ENCODE measurements around the gene WBP11. TPM values are rescaled to one million over a fixed set of nuclear protein-coding genes. Genes with fewer than 3 reads are reported as not detected.

The WBP11 gene
- total and polyA plus RNA-seq, 2 of the 13 experiments (the other 11 are each of a cell fraction or from before 2014, with no cell fraction given) = 7.6 to 31.0 TPM

GRCh38 chr12:14743061-14743460 is 60.2 kb downstream of the WBP11 start:
- H3K9me3 ChIP-seq (ENCODE audit: low read length) = peaks cover 10% of the 10 kb centered on the region
- FAIRE-seq (no peak), ATAC-seq (no peak), DNase-seq (ENCODE audit: low spot score) (no peak)
- no peak for TF ChIP-seq POLR2A (IDR thresholded peaks at IDR 0.05; ENCODE audit: insufficient read depth in 1 of 2, low read depth in 2 of 2, low read length in 2 of 2)
- TF ChIP-seq ZNF510 (CRISPR knock-in tag; IDR thresholded peaks at IDR 0.05; ENCODE audit: low read depth) = no peak
- peak; percentile 99 for TF ChIP-seq ZNF850 (CRISPR knock-in tag; conservative IDR thresholded peaks at IDR 0.05)
- TF ChIP-seq MTA1 (CRISPR knock-in tag; IDR thresholded peaks at IDR 0.05; ENCODE audit: borderline replicate concordance) = no peak
- no peak for TF ChIP-seq ZBTB26 (CRISPR knock-in tag; IDR thresholded peaks at IDR 0.05; ENCODE audit: borderline replicate concordance)
- no peak for TF ChIP-seq STAT5B (CRISPR knock-in tag; IDR thresholded peaks at IDR 0.05)
- TF ChIP-seq ZNF431 (CRISPR knock-in tag; IDR thresholded peaks at IDR 0.05; ENCODE audit: borderline replicate concordance, low read depth) = no peak
- no peak overlapping the region for H3K4me2 ChIP-seq (ENCODE audit: low read depth, low read length)
- H4K20me1 ChIP-seq (ENCODE audit: insufficient read depth, low read length) = no peaks in the 10 kb centered on the region
- intact Hi-C loops (cut with micrococcal nuclease; ENCODE audit: unreplicated experiment) = no loop called here
- H3K4me1 ChIP-seq (ENCODE audit: insufficient read depth, low read length) = peaks cover 15% of the 10 kb centered on the region
- BruUV-seq (replicated peaks) = no TSS peak
- no peak overlapping the region for H2AFZ ChIP-seq (ENCODE audit: low read length)
- no peak overlapping the region for H3K9ac ChIP-seq (ENCODE audit: insufficient read depth, low read depth, low read length)
- H3K36me3 ChIP-seq (replicated peaks in 1 of 2; ENCODE audit: control insufficient read depth in 1 of 2, insufficient read depth in 2 of 2, low read length in 2 of 2) = no peaks in the 10 kb centered on the region
- no peak overlapping the region for H3K4me3 ChIP-seq (replicated peaks in 1 of 3; ENCODE audit: insufficient read depth in 1 of 3, low read depth in 2 of 3, low read length in 3 of 3)
- 76% methylated on average over 1 of the region's 1 CpG for WGBS (ENCODE audit: low lambda C conversion rate)
- no peak overlapping the region for H3K27ac ChIP-seq (ENCODE audit: extremely low read length, insufficient read depth, low read length)
- ChIA-PET CTCF (ENCODE audit: low intra/inter-chr PET ratio, low total read pairs) (no interaction called here), POLR2A (no interaction called here)
- H3K79me2 ChIP-seq (ENCODE audit: insufficient read depth, low read length) = no peaks in the 10 kb centered on the region
- no peaks in the 10 kb centered on the region for H3K27me3 ChIP-seq (ENCODE audit: control insufficient read depth in 1 of 2, insufficient read depth in 2 of 2, low read length in 2 of 2)
- in situ Hi-C loops (cut with HindIII; ENCODE audit: extremely low pct_ligation_motif_present, low pct_unique_long_range_greater_than_20kb) = loop anchor here (25.0 kb wide), 1 partner anchor 469 kb away; the partner anchor contains the start of gene RERG

- FAIRE-seq = no peak
These were observed 61.3 kb downstream of the WBP11 start for GRCh38 chr12:14741942-14742341.

More at GRCh38 chr12:14741942-14742341, 61.3 kb downstream of the WBP11 start:
- peaks cover 10% of the 10 kb centered on the region for H3K9me3 ChIP-seq (ENCODE audit: low read length)
- no peaks in the 10 kb centered on the region for H3K79me2 ChIP-seq (ENCODE audit: insufficient read depth, low read length)
- H3K36me3 ChIP-seq (replicated peaks in 1 of 2; ENCODE audit: control insufficient read depth in 1 of 2, insufficient read depth in 2 of 2, low read length in 2 of 2) = no peaks in the 10 kb centered on the region
- H4K20me1 ChIP-seq (ENCODE audit: insufficient read depth, low read length) = no peaks in the 10 kb centered on the region
- no peak overlapping the region for H3K27ac ChIP-seq (ENCODE audit: extremely low read length, insufficient read depth, low read length)
- H3K4me3 ChIP-seq (replicated peaks in 1 of 3; ENCODE audit: insufficient read depth in 1 of 3, low read depth in 2 of 3, low read length in 3 of 3) = no peak overlapping the region
- H3K9ac ChIP-seq (ENCODE audit: insufficient read depth, low read depth, low read length) = no peak overlapping the region
- WGBS (ENCODE audit: low lambda C conversion rate) = 98% methylated on average over 2 of the region's 2 CpGs
- DNase-seq (ENCODE audit: low spot score) = no peak
- BruUV-seq (replicated peaks) = no TSS peak
- intact Hi-C loops (cut with micrococcal nuclease; ENCODE audit: unreplicated experiment) (no loop called here), in situ Hi-C loops (cut with HindIII; ENCODE audit: extremely low pct_ligation_motif_present, low pct_unique_long_range_greater_than_20kb) (loop anchor here (25.0 kb wide), 1 partner anchor 470 kb away; the partner anchor contains the start of gene RERG)
- ATAC-seq = no peak
- H3K4me1 ChIP-seq (ENCODE audit: insufficient read depth, low read length) = peaks cover 15% of the 10 kb centered on the region
- no peak overlapping the region for H3K4me2 ChIP-seq (ENCODE audit: low read depth, low read length)
- no peak for TF ChIP-seq WIZ (CRISPR knock-in tag; IDR thresholded peaks at IDR 0.05)
- CTCF ChIA-PET (ENCODE audit: low intra/inter-chr PET ratio, low total read pairs) = no interaction called here
- H3K27me3 ChIP-seq (ENCODE audit: control insufficient read depth in 1 of 2, insufficient read depth in 2 of 2, low read length in 2 of 2) = no peaks in the 10 kb centered on the region
- H2AFZ ChIP-seq (ENCODE audit: low read length) = no peak overlapping the region
- POLR2A ChIA-PET = no interaction called here
